ENCODE results near the gene AIPL1. TPM values are rescaled to one million over a fixed set of nuclear protein-coding genes. Genes with fewer than 3 reads are reported as not detected.

Gene AIPL1
- total and polyA plus RNA-seq, 2 of the 13 experiments (the other 11 are each of a cell fraction or from before 2014, with no cell fraction given) = not detected

DNA sequence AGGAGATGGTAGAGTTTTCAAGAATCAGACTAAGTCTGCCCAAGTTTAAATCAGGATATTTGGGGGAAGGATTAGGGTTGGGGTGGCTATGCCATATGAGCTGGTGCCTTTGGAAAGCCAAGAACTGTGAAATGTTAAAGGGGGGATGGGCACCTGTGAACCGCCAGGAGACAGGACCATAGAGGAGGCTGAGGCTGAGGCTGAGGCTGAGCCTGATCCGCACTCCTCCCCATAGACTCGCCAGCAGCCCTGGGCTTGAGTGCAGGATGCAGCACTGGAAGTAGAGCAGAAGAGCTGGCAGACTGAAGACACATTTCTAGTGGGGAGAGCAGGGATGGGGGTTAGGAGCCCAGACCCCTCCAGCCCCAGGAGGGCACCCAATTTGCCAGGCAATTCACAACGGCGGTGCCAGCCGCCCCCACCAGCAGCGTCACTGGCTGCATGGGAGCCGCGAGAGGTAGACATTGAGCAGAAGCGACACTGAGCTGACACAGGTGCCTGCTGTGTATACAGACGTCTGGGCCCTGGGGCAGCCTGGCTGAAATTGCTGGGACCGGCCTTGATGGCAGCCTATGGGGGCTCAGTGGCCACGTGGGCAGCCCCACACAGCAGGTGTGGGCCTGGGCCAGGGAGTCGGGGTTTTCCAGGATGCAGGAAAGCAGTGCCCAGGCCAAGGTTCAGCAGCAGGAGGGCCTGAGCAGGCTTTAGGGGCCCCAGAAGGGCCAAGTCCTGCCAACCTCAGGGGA lies 18.5 kb upstream of the AIPL1 start:
- TF ChIP-seq, protein P1, sequence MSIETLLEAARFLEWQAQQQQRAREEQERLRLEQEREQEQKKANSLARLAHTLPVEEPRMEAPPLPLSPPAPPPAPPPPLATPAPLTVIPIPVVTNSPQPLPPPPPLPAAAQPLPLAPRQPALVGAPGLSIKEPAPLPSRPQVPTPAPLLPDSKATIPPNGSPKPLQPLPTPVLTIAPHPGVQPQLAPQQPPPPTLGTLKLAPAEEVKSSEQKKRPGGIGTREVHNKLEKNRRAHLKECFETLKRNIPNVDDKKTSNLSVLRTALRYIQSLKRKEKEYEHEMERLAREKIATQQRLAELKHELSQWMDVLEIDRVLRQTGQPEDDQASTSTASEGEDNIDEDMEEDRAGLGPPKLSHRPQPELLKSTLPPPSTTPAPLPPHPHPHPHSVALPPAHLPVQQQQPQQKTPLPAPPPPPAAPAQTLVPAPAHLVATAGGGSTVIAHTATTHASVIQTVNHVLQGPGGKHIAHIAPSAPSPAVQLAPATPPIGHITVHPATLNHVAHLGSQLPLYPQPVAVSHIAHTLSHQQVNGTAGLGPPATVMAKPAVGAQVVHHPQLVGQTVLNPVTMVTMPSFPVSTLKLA (IDR thresholded peaks at IDR 0.05) = peak; percentile 43; the same call in 1 of the 2 replicates
- 0 out of 2 replicates have a peak, but pooled peaks have one; percentile 17 for TF ChIP-seq HNRNPL (IDR thresholded peaks at IDR 0.05; ENCODE audit: low read depth, low read length)
- TF ChIP-seq ZNF713 (CRISPR knock-in tag; IDR thresholded peaks at IDR 0.05) = no peak
- TF ChIP-seq AGO2 (optimal IDR thresholded peaks at IDR 0.05; ENCODE audit: low read depth, low read length) = peak; percentile 19
- no peak for TF ChIP-seq ARNTL (CRISPR knock-in tag; IDR thresholded peaks at IDR 0.05)
- peaks cover 2 to 9% of the 10 kb centered on the region in 2 experiments; a peak in 1 of 5 replicates for H3K36me3 ChIP-seq (replicated peaks in 1 of 2; ENCODE audit: control insufficient read depth in 1 of 2, insufficient read depth in 2 of 2, low read length in 2 of 2)
- in situ Hi-C loops (cut with HindIII; ENCODE audit: extremely low pct_ligation_motif_present, low pct_unique_long_range_greater_than_20kb) = no loop called here
- H3K79me2 ChIP-seq (ENCODE audit: insufficient read depth, low read length) = no peaks in the 10 kb centered on the region
- BruUV-seq (replicated peaks) = no TSS peak
- intact Hi-C loops (cut with micrococcal nuclease; ENCODE audit: unreplicated experiment) = no loop called here
- H3K27ac ChIP-seq (ENCODE audit: extremely low read length, insufficient read depth, low read length) = no peak overlapping the region
- DNase-seq (ENCODE audit: low spot score) (no peak), FAIRE-seq (no peak), ATAC-seq (no peak; the same call in 2 of the 3 replicates)
- H3K27me3 ChIP-seq (ENCODE audit: control insufficient read depth in 1 of 2, insufficient read depth in 2 of 2, low read length in 2 of 2) = peaks cover 0 to 1% of the 10 kb centered on the region in 2 experiments; a peak in 2 of 5 replicates
- ChIA-PET POLR2A (no interaction called here), CTCF (ENCODE audit: low intra/inter-chr PET ratio, low total read pairs) (no interaction called here)
- WGBS (ENCODE audit: low lambda C conversion rate) = 56% methylated on average over 3 of the region's 14 CpGs
- no peak overlapping the region for H2AFZ ChIP-seq (ENCODE audit: low read length)
- H3K4me1 ChIP-seq (ENCODE audit: insufficient read depth, low read length) = peaks cover 34% of the 10 kb centered on the region
- no peaks in the 10 kb centered on the region for H4K20me1 ChIP-seq (ENCODE audit: insufficient read depth, low read length)
- no peak overlapping the region for H3K4me2 ChIP-seq (ENCODE audit: low read depth, low read length)
- no peak overlapping the region for H3K9ac ChIP-seq (ENCODE audit: insufficient read depth, low read depth, low read length)
- H3K4me3 ChIP-seq (replicated peaks in 1 of 3; ENCODE audit: insufficient read depth in 1 of 3, low read depth in 2 of 3, low read length in 3 of 3) = no peak overlapping the region
- H3K9me3 ChIP-seq (ENCODE audit: low read length) = no peaks in the 10 kb centered on the region
